GM18870 (cell line): ENCODE results near the gene IRGQ.
"Not testable (repeated sequence)": the region's sequence is repeated elsewhere in the genome, so short reads cannot be mapped to it uniquely, and the experiment has no call there.

ENCODE experiments used
- ATAC-seq: cut with Tn5 transposase; IDR thresholded peaks from one replicate; pipeline ENCODE4 v1.9.1; 2021; ENCODE audit warnings: moderate library complexity; ENCODE audit not compliant: unreplicated experiment

IRGQ gene

GRCh38 chr19:43599635-43600295 is 3.8 kb upstream of the IRGQ start:
- no peak for ATAC-seq

- ATAC-seq = no peak
These were observed 2.7 kb upstream of the IRGQ start for GRCh38 chr19:43598445-43599240.

GRCh38 chr19:43597876-43598275 is 1.9 kb upstream of the IRGQ start:
- ATAC-seq = no peak

- no peak for ATAC-seq
These were observed 1.0 kb upstream of the IRGQ start for GRCh38 chr19:43596842-43597461.

GRCh38 chr19:43595605-43595998 is 332 bp downstream of the IRGQ start:
- peak; percentile 7 for ATAC-seq

GRCh38 chr19:43594710-43595604 is 977 bp downstream of the IRGQ start:
- no peak for ATAC-seq

GRCh38 chr19:43594081-43594697 is 1.7 kb downstream of the IRGQ start:
- no peak for ATAC-seq

- no peak for ATAC-seq
These were observed 3.1 kb downstream of the IRGQ start for GRCh38 chr19:43592800-43593350.

- ATAC-seq = no peak
These were observed 3.8 kb downstream of the IRGQ start for GRCh38 chr19:43591904-43592772.

- no peak for ATAC-seq
These were observed 6.3 kb downstream of the IRGQ start for GRCh38 chr19:43589678-43590077.

- no peak for ATAC-seq
These were observed 6.7 kb downstream of the IRGQ start for GRCh38 chr19:43589277-43589676.

GRCh38 chr19:43587029-43587428 is 8.9 kb downstream of the IRGQ start:
- not testable (repeated sequence) for ATAC-seq

- ATAC-seq = no peak
These were observed 9.6 kb downstream of the IRGQ start for GRCh38 chr19:43586346-43586745.

- no peak for ATAC-seq
These were observed 11.4 kb downstream of the IRGQ start for GRCh38 chr19:43584484-43584883.

GRCh38 chr19:43582495-43582894 is 13.4 kb downstream of the IRGQ start:
- no peak for ATAC-seq

- ATAC-seq = no peak
These were observed 14.5 kb downstream of the IRGQ start for GRCh38 chr19:43581467-43581866.

- ATAC-seq = no peak
These were observed 17.1 kb downstream of the IRGQ start for GRCh38 chr19:43578787-43579186.

- no peak for ATAC-seq
These were observed 19.7 kb downstream of the IRGQ start for GRCh38 chr19:43575955-43576878.
